HG02610 (cell line): ENCODE data around the gene CAPZA1.
"Not testable (repeated sequence)": the region's sequence is repeated elsewhere in the genome, so short reads cannot be mapped to it uniquely, and the experiment has no call there.

ENCODE experiments used
- ATAC-seq: cut with Tn5 transposase; IDR thresholded peaks from one replicate; pipeline ENCODE4 v1.9.1; 2021; ENCODE audit warnings: mild to moderate bottlenecking, moderate library complexity; ENCODE audit not compliant: unreplicated experiment

CAPZA1 gene

GRCh38 chr1:112626887-112627286 lies 7.3 kb downstream of the CAPZA1 start:
- ATAC-seq, result no peak

- ATAC-seq, result no peak
Measured at GRCh38 chr1:112628516-112628915, 8.9 kb downstream of the CAPZA1 start.

DNA sequence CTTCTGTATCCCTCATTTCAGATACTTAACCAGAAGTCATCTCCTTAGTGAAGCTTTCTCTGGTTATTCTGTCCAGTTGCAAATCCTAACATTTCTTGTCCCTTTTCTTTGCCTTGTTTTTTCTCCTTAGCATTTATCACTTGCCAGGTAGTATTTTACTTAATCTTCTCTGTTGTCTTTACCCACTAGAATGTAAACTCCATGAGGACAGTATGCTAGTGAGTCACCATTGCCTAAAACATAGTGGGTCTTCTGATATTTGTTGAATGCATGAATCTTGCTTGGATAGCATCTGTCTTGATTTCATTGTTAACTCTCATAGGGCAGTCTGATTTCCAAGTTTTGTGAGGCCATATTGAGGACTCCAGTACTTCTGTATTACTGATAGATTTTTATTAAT lies 9.6 kb downstream of the CAPZA1 start:
- ATAC-seq, result no peak

DNA sequence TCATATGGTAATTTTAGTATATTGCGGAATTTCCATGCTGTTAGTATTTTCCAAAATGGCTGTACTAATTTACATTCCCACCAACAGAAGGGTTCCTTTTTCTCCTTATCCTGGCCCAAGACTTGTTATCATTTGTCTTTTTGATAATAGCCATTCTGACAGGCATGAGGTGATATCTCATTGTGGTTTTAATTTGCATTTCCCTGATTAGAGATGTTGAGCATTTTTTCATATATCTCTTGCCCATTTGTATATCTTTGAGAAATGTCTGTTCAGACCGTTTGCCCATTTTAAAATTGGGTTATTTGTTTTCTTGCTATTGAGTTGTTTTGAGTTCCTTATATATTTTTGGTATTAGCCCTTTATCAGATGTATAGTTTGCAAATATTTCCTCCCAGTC lies 14.0 kb downstream of the CAPZA1 start:
- ATAC-seq, result no peak

GRCh38 chr1:112634367-112634766 lies 14.7 kb downstream of the CAPZA1 start:
- no peak for ATAC-seq

DNA sequence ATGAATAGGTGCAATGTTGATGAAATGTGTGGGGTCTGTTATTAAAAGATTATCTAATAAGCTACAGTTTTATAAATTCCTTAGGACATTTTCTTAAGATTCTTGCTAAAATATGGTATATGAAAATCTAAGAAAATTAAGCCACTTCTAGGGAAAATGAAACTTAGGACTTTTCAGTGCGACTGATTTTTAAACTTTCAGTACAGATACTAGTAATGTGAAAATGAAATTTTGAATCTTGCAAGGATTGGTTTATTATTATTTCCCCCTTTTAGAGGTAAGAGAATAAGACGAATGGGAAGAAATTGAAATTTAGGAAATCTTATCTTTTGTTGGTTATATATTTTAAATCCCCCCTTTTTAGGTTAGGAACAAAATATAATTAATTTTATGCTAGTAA lies 16.4 kb downstream of the CAPZA1 start:
- no peak for ATAC-seq

DNA sequence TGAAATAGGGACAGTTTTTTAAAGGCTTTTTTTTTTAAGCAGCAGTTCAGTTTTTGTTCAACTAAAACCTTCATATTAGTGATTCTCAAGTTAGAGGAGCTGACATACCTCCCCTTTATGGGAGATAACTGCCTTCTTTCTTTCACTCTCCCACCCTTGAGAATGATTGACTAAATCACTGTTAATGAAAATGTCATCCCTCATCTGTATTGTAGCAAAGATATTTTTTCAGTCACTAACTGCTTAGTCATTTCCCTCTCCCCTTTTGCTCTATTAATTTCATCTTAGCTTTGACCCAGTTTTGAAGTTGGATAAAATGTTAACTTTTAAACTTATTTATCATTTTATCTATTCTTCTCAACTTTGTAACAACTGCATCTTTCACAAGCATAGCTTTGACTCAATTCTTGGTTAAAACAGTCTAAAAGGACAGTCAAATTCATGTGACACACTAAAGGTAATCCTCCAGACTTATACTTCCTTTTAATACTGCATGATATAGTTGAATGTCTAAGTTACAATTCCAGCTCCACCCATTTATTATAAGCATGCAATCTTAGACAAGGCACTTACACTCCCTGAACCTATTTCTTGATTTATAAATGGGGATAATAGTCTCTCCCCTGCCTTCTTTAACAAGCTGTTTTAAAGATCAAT lies 17.1 kb downstream of the CAPZA1 start:
- ATAC-seq, result peak; percentile 48

- no peak for ATAC-seq
Measured at GRCh38 chr1:112637254-112638109, 17.9 kb downstream of the CAPZA1 start.

DNA sequence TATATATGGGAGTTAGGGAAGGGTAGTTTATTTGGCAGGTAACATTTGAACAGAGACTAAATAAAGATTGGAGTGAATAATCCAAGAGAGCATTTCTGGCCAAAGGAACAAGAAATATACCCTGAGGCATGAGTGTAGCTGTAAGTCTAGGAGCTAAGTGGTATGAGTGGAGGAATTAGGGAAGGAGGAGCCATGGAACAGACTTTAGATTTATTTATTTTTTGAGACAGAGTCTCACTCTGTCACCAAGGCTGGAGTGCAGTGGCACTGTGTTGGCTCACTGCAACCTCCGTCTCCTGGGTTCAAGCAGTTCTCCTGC lies 18.4 kb downstream of the CAPZA1 start:
- ATAC-seq, result no peak

DNA sequence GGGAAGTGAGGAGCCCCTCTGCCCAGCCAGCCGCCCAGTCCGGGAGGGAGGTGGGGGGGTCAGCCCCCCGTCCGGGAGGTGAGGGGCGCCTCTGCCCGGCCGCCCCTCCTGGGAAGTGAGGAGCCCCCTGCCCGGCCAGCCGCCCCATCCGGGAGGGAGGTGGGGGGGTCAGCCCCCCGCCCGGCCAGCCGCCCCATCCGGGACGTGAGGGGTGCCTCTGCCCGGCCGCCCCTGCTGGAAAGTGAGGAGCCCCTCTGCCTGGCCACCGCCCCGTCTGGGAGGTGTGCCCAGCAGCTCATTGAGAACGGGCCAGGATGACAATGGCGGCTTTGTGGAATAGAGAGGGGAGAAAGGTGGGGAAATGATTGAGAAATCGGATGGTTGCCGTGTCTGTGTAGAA lies 20.8 kb downstream of the CAPZA1 start:
- not testable (repeated sequence) for ATAC-seq

- no peak for ATAC-seq
Measured at GRCh38 chr1:112643080-112643479, 23.4 kb downstream of the CAPZA1 start.

DNA sequence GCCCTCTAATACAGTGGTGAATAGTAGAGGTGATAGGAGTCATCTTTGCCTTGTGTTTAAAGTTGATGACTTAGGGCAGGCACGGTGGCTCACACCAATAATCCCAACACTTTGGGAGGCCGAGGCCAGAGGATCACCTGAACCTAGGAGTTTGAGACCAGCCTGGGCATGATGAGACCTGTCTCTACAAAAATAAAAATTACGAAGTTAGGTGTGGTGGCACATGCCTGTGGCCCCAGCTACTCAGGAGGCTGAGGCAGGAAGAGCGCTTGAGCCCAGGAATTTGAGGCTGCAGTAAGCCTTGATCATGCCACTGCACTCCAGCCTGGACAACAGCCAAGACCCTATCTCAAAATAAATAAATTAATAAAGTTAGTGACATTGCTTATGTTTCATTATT lies 26.6 kb downstream of the CAPZA1 start:
- no peak for ATAC-seq

DNA sequence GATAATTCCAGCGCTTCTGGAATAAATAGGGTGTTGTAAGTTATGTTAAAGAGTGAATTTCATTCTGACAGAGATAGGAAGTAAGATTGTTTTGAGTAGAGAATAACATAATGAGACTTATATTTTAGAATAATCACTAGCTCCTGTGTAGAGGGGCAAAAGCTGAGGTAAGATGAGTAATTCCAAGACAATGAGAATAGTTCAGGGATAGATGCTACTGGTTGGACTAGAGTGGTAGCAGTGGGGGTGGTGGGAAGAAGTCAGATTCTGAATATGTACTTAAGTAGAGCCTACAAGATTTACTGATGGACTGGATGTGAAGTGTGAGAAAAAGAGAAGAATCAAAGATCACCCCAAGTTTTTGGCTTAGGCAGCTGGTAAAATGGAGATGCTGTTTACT lies 31.6 kb downstream of the CAPZA1 start:
- ATAC-seq, result no peak

DNA sequence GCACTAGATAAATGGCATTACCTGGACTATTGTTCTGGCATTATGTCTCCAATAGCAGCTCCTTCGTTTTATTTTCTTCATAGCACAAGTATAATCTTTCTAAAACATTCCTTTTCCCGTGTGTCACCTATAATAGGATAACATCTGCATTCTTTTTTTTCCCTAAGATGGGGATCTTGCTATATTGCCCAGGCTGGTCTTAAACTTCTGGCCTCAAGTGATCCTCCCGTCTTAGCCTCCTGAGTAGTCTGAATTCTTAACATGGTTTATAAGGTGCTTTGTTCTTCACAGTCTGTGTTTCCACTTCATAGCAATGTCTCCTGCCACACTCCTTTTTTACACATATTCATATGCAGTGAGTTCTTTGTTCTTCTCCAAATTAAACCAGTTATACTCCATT lies 46.2 kb downstream of the CAPZA1 start:
- no peak for ATAC-seq

DNA sequence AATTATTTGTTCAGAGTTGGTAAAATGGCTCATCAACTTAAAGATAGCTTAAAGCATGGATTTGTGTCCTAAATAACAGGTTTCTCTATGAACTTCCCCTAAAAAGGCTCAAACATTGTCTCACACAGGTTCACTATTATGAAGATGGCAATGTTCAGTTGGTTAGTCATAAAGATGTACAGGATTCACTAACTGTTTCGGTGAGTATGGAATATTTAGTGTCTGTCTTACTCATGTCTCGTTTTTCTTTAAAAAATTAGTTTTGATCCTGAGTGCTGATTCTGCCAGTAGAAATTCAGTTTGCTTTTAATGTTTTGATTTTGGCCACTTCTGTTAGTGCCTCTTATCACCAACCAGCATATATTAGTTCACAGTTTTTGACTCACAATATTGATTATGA lies 47.3 kb downstream of the CAPZA1 start:
- ATAC-seq, result peak; percentile 48

DNA sequence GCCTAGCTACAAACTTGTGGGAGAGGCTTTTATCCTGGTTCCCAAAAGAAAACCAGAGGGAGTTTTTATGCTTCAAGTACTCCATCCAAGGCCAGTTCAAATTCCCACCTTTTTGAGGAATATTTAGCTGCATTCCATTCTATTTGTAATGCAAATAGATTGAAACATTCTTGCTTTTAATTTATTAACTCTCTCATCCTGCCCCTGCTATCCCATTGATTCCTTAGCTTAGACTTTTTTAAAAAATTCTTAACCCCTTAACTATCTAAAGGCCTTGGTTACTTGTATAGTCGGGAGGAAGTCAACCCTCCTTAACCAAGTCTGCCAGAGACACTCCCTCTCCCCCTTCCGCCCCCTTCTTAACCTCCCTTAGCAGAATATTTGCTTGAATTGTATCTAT lies 52.4 kb downstream of the CAPZA1 start:
- no peak for ATAC-seq

GRCh38 chr1:112672842-112673241 lies 53.2 kb downstream of the CAPZA1 start:
- no peak for ATAC-seq

DNA sequence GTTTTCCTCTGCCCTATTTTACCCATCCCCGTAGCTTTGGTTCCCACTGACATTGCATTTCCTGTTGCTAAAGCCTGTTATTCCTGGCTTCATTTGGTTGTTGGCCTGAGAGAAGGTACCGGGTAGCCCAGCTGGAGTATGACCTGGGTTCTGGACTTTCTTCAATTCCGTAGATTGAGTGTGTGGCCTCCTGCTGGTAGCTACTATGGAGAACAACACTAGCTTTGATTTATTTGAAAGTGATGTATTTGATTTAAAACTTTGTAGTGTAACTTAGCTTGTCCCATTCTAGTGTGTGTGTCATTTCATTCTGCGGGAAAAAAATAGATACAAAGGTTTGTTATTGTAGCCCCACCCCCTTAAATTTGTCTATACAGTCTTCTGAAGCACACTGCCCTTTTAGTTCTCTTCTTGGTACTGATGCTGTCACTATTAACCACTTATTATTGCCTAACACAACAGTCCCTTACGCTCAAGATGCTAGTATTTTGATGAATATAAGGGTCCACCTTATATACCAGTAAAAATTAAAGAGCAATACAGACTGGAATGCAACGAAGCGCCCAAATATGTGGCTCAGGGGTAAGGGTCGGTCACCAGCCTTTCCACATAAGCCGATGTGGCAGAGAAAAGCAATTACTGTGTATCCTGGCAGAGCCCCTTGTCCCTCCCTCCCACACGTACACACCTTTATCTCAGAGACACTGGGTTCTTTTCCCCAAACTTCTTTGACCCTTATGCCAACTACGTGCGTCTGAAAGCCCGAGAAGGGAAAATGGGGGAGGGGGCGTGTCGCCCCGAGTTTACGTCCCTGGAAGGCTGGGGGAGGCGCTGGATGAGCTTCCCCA lies 54.2 kb downstream of the CAPZA1 start:
- ATAC-seq, result no peak

GRCh38 chr1:112674440-112674985 lies 54.9 kb downstream of the CAPZA1 start, which contains the start of gene MOV10:
TSS of gene MOV10 (plus strand) at chr1:112674659. CDS start at chr1:112674913, 254 bp downstream.
- peak; percentile 72 for ATAC-seq

DNA sequence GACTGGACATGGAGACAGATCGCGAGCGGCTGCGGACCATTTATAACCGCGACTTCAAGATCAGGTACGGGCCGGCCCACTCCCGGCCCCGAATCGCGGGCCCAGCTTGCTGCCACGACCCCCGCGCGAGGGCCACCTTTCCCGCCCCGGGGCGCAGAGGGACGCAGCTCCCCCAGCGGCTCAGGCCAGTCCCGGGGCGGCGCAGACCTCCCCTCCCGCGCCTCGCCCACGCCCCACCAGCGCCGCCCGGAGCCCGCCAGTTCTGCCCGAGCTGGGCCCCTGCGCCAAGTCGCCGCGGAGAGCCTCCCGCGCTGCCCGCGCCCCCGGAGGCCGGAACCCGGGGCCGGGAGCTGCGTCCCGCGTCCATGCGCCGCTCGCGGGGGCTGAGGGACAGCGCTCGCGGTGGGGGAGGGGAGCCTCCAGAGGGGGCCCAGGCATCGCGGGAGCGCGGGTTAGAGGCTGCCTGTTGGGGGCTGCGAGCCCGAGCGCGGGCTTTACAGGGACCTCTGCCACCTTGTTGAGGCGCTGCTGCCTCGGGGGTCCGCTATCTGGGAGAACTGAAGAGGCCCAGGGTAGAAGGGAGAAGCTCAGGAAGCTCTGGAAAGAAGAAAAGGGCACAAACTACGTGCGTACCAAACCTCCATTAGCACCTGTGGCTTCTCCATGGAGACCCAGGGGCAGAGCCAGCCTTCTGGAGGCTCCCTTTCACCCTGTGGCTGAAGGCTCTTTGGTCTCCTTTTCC lies 55.5 kb downstream of the CAPZA1 start:
- ATAC-seq, result peak; percentile 29
